ENCODE measurements around the gene CABLES1. TPM values are rescaled to one million over a fixed set of nuclear protein-coding genes. Genes with fewer than 3 reads are reported as not detected.

CABLES1 gene
- total RNA-seq, 2 donors from 2014 or later: 4.2 to 11.9 TPM

GRCh38 chr18:23142251-23142929 is 7.1 kb downstream of the CABLES1 start:
- TF ChIP-seq CTCF (IDR thresholded peaks at IDR 0.05): no peak
- no peak for TF ChIP-seq POLR2A (IDR thresholded peaks at IDR 0.05)
- H3K9me3 ChIP-seq: no peaks in the 10 kb centered on the region
- no peak for ATAC-seq
- H3K4me1 ChIP-seq: peaks cover 45% of the 10 kb centered on the region
- 33 to 48% methylated on average over 6 of the region's 6 CpGs for WGBS, 2 donors
- H3K27ac ChIP-seq: peak overlapping the region in 3 of 4 donors; percentile 21 to 70 (median 49)
- no peaks in the 10 kb centered on the region for H3K27me3 ChIP-seq
- H3K36me3 ChIP-seq (replicated peaks in 1 of 2; ENCODE audit: insufficient read depth in 1 of 2, low read depth in 2 of 2): no peaks in the 10 kb centered on the region
- no peak overlapping the region for H3K4me3 ChIP-seq
- intact Hi-C loops (cut with DNase I): no loop called here
- no peak for DNase-seq

- peak; percentile 57 for ATAC-seq
- H3K27ac ChIP-seq: peak overlapping the region in 3 of 4 donors; percentile 21 to 70 (median 41)
- 61 to 64% methylated on average over 10 of the region's 10 CpGs for WGBS, 2 donors
These were observed 7.9 kb downstream of the CABLES1 start for GRCh38 chr18:23143016-23143814.

GRCh38 chr18:23143815-23144261 is 8.6 kb downstream of the CABLES1 start:
- DNase-seq (no peak), ATAC-seq (peak; percentile 25)
- WGBS, 2 donors: 65 to 77% methylated on average over 7 to 9 of the region's 9 CpGs
- intact Hi-C loops (cut with DNase I): no loop called here
- Histone ChIP-seq H3K4me1 (peaks cover 37% of the 10 kb centered on the region), H3K9me3 (no peaks in the 10 kb centered on the region), H3K36me3 (replicated peaks in 1 of 2; ENCODE audit: insufficient read depth in 1 of 2, low read depth in 2 of 2) (no peaks in the 10 kb centered on the region), H3K27me3 (no peaks in the 10 kb centered on the region), H3K27ac (peak overlapping the region in 2 of 4 donors; percentile 21 to 70), H3K4me3 (no peak overlapping the region)
- TF ChIP-seq POLR2A (IDR thresholded peaks at IDR 0.05) (no peak), CTCF (IDR thresholded peaks at IDR 0.05) (no peak)

More at GRCh38 chr18:23143016-23143814, 7.9 kb downstream of the CABLES1 start:
- Histone ChIP-seq H3K4me3 (no peak overlapping the region), H3K36me3 (replicated peaks in 1 of 2; ENCODE audit: insufficient read depth in 1 of 2, low read depth in 2 of 2) (no peaks in the 10 kb centered on the region), H3K4me1 (peaks cover 43% of the 10 kb centered on the region), H3K27me3 (no peaks in the 10 kb centered on the region), H3K9me3 (no peaks in the 10 kb centered on the region)
- intact Hi-C loops (cut with DNase I): no loop called here
- no peak for TF ChIP-seq CTCF (IDR thresholded peaks at IDR 0.05)
- no peak for TF ChIP-seq POLR2A (IDR thresholded peaks at IDR 0.05)
- DNase-seq: peak in 3 of 4 donors; percentile 31 to 46 (median 42)

- Histone ChIP-seq H3K27ac (no peak overlapping the region), H3K36me3 (replicated peaks in 1 of 2; ENCODE audit: insufficient read depth in 1 of 2, low read depth in 2 of 2) (no peaks in the 10 kb centered on the region), H3K27me3 (no peaks in the 10 kb centered on the region), H3K4me1 (peaks cover 37% of the 10 kb centered on the region), H3K9me3 (no peaks in the 10 kb centered on the region), H3K4me3 (no peak overlapping the region)
- ATAC-seq (no peak), DNase-seq (no peak)
- intact Hi-C loops (cut with DNase I): no loop called here
- 88 to 99% methylated on average over 7 of the region's 7 CpGs for WGBS, 2 donors
- TF ChIP-seq POLR2A (IDR thresholded peaks at IDR 0.05) (no peak), CTCF (IDR thresholded peaks at IDR 0.05) (no peak)
These were observed 9.4 kb downstream of the CABLES1 start for GRCh38 chr18:23144640-23145039.
